HG02970 (cell line): ENCODE data around the gene FXN.
"Not testable (repeated sequence)": the region's sequence is repeated elsewhere in the genome, so short reads cannot be mapped to it uniquely, and the experiment has no call there.

ENCODE experiments used
- ATAC-seq: cut with Tn5 transposase; IDR thresholded peaks from one replicate; pipeline ENCODE4 v1.9.1; 2021; ENCODE audit warnings: mild to moderate bottlenecking, moderate library complexity, moderate number of reproducible peaks; ENCODE audit not compliant: unreplicated experiment, low FRiP score

Gene FXN

DNA sequence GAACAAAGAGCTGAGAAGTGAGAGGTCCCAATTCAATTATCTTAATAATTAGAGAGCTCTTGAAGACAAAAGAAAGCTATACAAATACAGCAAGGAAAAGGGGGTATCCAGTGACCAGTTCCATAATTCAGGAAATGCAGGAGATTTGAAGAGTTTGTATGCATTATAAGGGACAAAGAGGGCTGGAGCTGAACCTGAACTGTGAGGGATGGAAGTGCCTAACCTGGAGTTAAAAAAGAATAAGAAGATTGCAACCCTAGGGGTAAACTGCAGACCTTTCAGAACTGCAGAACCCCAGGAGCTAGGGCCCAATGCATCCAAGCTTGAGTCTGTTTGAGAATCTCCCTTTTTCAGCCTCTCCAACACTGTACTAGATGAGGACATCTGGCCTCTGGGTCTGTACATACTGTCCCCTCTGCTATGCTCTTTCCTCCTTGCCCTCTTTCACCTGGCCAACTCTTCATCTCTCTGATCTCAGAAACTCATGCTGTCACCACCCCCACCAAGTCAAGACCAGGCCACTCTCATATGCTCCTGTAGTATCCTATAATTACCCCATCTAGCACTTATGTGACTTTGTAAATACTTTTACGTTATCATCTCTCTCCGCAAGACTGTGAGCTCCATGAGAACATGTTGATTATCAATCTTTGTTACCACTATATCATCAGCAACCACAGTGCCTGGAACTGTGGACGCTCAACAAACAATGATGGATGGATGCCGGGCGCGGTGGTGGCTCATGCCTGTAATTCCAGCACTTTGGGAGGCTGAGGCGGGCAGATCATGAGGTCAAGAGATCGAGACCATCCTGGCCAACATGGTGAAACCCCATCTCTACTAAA, 15.0 kb upstream of the FXN start:
- ATAC-seq = no peak

DNA sequence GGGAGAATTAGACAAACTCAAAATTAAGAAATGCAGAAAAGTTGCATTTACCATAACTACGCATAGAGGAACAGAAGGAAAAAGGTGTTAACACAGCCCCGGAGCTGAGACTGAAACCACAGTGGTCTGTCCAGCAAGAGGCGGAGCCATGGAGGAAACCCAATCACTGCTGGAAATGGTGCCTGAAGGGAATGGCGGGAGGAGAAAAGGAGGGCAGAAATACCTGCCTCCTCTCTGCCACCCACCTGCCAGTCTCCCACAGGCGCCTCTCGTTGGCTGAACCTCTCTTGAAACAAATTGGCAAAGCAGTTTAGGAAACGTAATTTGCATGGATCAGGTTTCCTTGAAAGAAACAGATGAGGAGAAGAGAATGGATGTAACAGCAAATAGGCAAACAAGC, 11.9 kb upstream of the FXN start:
- ATAC-seq = no peak

DNA sequence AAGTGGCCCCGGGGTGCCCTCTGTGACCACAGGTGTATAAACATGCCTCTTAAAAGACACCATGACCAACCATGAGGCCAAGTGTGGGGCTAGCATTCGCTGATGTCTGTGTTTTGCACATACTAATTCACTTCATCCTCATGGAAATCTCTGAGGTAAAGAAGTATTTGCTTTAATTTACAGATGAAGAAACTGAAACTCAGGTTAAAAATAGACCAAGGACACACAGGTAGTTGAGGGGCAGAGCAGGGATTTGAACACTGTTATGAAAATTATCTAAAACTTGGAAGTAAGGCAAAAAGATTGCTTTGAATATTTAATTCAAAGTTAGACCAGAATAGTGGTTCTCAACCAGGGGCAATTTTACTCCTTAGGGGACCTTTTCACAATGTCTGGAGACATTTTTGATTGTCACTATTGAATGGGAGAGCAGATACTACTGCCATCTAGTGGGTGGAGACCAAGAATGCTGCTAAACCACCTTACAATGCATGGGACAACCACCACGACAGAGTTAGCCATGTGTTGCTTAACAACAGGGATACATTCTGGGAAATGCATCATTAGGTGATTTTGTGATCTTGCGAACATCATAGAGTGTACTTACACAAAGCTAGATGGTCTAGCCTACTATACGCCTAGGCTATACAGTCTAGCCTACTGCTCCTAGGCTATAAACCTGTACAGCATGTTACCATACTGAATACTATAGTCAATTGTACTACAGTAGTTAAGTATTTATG, 8.0 kb upstream of the FXN start:
- ATAC-seq = no peak

DNA sequence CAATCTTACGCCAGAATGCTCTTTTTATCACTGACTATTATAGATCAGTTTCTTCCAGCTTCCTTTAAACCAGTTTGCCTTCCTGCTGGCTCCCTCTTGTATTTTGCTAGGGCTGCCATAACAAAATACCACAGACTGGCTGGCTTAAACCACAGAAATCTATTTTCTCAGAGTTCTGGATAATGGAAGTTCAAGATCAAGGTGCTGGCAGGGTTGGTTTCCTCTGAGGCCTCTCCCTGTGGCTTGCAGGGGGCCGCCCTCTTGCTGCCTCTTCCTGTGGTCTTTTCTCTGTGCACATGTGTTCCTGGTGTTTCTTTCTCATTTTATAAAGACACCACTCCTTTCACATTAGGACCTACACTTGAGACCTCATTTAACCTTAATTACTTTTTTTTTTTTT, 6.8 kb upstream of the FXN start:
- no peak for ATAC-seq

DNA sequence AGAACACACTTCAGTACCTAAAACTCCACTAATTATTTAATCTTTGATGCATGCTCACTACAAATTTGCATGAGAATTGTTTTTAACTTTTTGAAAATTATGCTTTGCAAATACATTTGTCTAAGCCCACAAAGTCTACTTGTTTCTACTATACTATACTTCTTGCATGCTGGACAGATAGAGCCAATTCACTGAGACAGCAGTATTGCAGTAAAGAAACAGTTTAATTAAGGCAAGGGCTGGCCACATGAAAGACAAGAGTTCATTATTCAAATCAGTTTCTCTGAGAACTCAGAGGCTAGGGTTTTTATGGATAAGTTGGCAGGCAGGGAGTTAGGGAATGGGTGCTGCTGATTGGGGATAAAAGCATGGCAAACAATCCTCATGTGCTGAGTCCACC, 6.0 kb upstream of the FXN start:
- no peak for ATAC-seq

DNA sequence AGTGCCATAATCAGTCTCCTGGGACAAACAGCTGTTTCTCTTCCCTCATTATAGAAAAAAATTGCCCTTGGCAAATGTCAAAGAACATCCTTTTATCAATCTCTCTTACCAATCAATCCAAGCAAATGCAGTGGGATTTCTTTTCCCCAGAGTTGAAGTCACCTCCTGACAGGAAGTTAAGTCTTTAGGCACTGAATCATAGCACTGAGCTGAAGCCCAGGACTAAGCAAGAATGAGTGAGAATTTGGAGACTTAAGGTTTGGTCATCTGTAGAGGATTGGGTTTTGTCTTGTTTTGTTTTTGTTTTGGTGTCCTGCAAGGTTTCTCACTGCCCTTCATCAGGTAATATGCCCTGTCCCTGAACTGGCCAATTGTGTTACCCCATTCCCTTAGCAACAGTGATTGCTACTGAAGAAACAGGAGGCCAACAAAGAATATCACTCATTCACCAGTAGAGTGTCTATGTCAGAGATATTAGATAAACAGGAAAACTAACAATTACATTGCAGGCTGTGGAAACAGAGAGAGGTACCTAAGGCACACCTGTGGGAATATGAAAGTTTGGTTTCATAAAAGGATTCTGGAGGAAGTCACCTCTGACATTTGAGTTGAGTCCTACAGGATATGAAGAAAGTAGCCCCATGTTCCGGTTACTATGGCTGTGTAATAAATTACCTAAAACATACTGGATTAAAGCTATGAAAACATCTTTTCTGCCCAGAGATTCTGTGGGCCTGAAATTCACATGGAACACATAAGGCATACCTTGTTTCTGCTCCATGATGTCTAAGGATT, 4.5 kb upstream of the FXN start:
- no peak for ATAC-seq

DNA sequence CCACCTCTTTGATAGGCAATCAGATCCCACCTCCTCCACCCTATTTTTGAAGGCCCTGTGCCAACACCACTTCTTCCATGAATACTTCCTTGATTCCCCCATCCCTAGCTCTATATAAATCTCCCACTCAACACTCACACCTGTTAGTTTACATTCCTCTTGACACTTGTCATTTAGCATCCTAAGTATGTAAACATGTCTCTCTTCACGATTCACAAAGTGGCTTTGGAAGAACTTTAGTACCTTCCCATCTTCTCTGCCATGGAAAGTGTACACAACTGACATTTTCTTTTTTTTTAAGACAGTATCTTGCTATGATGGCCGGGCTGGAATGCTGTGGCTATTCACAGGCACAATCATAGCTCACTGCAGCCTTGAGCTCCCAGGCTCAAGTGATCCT, 1.5 kb upstream of the FXN start:
- no peak for ATAC-seq

DNA sequence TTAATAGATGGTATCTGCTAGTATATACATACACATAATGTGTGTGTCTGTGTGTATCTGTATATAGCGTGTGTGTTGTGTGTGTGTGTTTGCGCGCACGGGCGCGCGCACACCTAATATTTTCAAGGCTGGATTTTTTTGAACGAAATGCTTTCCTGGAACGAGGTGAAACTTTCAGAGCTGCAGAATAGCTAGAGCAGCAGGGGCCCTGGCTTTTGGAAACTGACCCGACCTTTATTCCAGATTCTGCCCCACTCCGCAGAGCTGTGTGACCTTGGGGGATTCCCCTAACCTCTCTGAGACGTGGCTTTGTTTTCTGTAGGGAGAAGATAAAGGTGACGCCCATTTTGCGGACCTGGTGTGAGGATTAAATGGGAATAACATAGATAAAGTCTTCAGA, 757 bp downstream of the FXN start:
- ATAC-seq = no peak

DNA sequence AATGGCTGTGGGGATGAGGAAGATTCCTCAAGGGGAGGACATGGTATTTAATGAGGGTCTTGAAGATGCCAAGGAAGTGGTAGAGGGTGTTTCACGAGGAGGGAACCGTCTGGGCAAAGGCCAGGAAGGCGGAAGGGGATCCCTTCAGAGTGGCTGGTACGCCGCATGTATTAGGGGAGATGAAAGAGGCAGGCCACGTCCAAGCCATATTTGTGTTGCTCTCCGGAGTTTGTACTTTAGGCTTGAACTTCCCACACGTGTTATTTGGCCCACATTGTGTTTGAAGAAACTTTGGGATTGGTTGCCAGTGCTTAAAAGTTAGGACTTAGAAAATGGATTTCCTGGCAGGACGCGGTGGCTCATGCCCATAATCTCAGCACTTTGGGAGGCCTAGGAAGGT, 1.2 kb downstream of the FXN start:
- no peak for ATAC-seq

DNA sequence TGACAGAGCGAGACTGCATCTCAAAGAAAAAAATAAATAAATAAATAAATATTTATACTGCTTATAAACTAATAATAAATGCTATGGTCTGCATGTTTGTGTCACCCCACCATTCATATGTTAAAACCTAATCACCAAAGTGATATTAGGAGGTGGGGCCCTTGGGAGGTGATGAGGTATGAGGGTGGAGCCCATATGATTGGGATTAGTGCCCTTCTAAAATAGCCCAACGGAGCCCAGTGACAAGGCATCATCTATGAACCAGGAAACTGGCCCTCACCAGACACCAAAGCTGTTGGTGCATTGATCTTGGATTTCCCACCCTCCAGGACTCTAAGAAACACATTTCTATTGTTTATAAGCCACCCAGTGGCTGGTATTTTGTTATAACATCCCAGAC, 5.1 kb downstream of the FXN start:
- ATAC-seq = no peak

DNA sequence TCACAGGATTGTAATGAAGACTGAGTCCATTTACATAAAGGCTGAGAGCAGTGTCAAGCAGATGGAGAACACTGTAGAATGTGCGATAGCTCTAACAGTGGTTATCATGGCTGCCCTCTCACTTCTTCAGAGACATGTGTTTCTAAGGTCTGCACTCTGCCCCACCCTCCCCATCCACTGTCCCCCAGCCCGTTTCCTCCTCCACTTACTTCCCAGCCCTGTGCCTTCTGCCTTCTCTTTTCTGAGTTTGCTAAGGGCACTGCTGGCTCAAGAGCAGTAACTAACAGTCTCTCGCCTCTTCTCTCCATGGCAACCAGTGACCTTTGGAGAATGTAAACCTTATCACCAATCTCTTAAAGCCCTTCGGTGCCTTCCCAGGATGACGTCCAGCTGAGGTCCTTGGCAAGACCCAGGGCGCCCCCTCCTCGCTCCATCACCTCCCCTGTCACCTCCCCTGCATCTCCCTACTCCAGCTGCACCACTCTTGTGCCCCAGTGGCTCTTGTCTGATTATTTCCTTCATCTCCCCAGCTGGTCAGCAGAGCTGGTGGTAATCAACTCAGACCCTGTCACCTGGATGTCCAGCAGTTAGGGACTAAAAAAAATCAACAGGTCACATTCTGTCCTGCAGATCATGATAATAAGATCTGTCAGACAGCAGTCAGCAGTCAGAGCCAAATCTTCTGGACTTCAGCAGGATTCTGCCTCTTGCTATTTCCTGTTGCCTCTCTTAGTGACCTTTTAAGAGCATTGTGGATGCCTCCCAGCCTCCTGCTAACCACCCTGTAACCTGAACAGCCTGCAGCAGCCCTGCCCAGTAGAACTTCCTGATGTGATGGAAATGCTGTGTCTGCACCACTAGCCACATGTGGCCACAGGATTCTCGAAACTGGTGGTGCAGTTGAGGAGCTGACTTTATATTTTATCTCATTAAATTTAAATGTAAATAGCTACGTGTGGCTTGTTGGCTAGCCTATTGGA, 9.0 kb downstream of the FXN start:
- ATAC-seq = no peak

DNA sequence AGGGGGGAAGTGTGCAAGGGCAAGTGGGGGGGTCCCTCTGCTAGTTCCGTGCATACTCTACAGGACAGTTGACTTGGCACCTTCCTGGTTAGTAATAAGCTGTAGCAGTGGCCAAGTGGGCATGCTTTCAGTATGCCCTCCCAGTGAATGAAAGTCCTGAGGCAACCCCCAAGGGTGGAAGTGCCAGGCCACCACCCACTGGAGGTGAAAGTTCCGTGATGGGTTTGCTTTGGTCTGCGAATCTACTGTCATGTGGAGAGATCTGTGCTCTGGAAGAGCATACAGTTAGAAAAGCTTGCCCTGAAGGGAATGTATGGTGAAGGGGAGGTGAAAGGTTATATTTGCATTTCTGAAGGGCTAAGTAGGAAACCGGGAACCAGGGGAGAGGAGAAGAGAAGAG, 10.3 kb downstream of the FXN start:
- no peak for ATAC-seq

DNA sequence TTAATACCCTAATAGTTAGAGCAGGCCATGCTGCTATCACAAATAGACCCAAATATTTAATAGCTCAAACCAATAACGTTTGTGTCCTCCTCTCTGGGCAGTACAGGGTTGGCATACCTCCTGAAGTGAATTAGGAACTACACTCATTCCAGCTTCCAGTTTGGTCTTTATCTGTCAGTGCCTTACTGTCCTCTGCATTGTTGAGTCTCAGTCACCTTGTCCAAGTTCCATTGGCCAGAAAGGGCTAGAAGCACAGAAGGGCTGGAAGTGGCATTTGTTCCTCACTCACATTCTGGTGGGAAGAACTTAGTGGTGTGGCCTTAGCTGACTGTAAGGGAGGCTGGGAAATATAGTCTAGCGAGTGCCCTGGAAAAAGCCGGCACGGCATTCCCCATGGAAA, 11.2 kb downstream of the FXN start:
- ATAC-seq = no peak

DNA sequence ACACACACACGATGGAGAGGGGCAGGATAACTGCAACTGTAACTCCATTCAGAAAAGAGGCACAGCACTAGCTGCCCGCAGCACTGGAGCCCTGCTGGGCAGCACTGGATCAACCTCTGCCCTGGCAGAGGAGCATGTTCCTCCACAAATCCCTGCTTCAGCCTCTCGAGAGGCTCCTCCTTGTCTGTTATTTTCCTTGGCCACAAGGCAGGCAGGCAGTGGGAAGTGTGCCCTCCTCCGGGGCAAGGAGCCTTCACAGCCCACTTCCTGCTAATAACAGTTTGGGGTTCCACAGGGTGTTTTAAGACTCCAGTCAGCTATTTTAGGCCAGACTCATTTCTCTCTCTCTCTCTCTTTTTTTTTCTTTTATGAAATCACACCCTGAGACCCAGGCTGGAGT, 11.8 kb downstream of the FXN start:
- no peak for ATAC-seq

DNA sequence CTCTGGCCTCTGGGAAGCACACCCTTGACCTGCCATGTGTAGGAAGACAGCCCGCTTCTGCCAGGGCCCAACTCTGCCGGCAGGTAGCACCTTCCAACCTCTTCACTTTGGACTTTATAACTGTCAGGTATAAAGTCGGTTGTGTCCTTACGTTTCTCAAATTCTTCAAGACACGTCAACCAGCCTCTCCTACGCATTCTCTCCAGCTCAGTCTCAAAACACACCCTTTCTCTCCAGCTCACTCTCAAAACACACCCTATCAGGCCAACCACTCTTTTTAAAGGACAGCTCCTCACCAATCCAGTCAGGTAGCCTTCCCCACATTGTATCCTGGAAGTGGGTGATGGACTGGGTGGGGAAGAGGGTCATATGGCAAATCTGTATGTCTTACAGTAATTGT, 13.5 kb downstream of the FXN start:
- no peak for ATAC-seq

DNA sequence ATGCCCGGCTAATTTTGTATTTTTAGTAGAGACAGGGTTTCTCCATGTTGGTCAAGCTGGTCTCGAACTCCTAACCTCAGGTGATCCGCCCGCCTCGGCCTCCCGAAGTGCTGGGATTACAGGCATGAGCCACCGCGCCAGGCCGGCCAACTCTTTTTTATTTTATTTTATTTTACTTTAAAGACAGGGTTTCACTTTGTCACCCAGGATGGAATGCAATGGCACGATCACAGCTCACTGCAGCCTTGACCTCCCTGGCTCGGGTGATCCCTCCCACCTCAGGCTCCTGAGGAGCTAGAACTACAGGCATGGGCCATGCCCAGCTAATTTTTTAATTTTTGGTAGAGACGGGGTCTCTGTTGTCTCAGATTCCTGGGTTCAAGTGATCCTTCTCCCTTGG, 15.4 kb downstream of the FXN start:
- ATAC-seq = not testable (repeated sequence)

DNA sequence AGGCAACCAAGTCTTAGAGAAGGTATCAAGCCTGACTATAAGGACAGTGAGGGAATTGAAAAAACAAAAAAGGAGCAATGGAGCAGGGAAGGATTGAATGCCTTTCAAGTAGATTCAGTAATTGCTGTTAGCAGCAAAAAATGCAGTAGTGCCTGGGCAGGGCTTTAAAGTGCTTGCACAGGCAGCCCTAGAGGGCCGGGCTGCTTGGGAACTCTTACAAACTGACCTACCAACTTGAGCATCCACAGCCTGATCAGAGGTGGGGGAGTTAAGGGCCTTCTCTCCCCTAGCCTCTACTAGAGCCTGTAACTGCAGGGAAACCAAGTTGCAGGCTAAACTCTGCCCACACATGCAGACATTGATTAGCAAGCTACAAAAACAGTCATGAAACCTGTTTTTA, 19.4 kb downstream of the FXN start:
- no peak for ATAC-seq

DNA sequence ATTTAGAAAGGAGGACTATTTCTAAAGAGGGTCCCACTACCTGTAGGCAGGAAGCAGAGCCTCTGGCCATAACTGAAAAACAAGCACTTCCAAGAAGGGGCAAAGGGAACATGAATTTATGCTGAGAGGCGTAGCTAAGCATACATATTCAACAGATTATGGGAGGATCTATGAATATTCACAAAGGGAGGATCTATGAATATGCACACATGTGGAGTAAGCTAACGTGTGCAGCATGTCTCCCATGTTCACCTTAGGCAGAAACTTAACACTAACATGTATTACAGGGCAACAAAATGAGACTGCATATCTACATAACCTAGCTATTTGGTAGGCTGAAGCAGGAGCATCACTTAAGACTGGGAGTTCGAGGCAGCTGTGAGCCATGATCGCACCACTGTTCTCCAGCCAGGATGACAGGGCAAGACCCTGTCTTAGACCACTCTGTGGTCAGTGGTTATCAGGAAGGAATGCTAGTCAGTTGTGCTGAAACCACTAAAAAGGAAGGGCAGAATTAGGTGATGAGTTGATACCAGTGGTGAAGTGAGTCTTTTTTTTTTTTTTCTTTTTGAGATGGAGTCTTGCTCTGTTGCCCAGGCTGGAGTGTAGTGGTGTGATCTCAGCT, 20.8 kb downstream of the FXN start:
- no peak for ATAC-seq

DNA sequence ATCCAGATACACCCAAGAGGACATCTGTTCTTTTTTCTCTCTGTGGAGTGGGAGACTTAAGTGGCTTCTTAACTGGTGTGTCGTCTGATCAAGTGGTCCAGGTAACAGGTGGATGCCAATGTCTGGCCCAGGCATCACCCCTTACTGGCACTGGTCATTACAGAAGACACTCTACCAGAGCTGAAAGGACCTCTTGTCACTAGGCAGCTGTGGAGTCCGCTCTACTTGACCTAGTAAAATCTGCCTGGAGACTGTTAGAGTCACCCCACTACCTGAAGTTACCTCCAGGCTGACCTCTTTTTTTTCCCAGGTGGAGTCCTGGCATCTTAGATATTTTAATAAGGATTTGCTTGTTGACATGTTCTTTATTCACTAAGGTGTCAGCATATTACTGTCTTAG, 22.5 kb downstream of the FXN start:
- ATAC-seq = no peak

DNA sequence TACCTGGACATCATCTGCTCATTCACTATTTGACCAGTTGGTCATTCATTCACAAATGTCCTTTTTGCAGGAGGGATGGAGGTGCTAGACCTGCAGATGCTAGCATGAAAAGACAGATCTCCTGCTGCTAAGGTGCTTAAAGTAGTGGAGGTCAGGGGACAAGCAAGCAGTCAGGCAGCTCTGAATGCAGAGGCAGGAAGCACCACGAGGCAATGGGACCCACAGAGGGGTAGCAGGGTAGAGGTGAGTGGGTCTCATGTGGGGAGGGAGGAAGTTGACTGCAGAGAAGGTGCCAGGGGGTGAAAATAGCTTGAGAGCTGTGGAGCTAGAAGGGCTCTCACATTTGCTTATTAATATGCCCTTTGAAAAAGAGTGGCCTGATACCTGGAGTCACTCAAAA, 25.2 kb downstream of the FXN start:
- ATAC-seq = no peak
